Endothelial cell of umbilical vein (primary cell): ENCODE measurements around the gene STAT4.

Source experiments
- EZH2 ChIP-seq: IDR thresholded peaks from 2 replicates; pipeline ENCODE4 v1.6.1; 2012; ENCODE audit warnings: borderline replicate concordance, low read depth, mild to moderate bottlenecking, moderate library complexity, low read length, inconsistent platforms; ENCODE audit not compliant: severe bottlenecking
- FOS ChIP-seq: IDR thresholded peaks from 2 replicates; pipeline ENCODE4 v1.6.1; 2011; ENCODE audit warnings: mild to moderate bottlenecking, low read length, moderate library complexity, borderline replicate concordance; ENCODE audit not compliant: insufficient read depth
- MYC ChIP-seq: IDR thresholded peaks from one replicate; pipeline ENCODE4 v1.6.1; 2011; ENCODE audit warnings: mild to moderate bottlenecking, low read depth, low read length
- POLR2A ChIP-seq: IDR thresholded peaks from 2 replicates; pipeline ENCODE4 v1.6.1; 2012; ENCODE audit warnings: low read depth, mild to moderate bottlenecking, control low read depth, low read length
- POLR2AphosphoS5 ChIP-seq: IDR thresholded peaks from 2 replicates; pipeline ENCODE4 v1.6.1; 2012; ENCODE audit warnings: low read depth, mild to moderate bottlenecking, control low read depth, low read length, moderate library complexity; ENCODE audit not compliant: insufficient read depth
- TF ChIP-seq, protein P1 (sequence below), 2 donors: IDR thresholded peaks; 1 replicate in 1 of 2; 2 replicates in 1 of 2; pipeline ENCODE4 v1.5.1; 2011; ENCODE audit warnings: low read length in 2 of 2, mild to moderate bottlenecking in 2 of 2, moderate library complexity in 2 of 2, control low read depth in 1 of 2, inconsistent platforms in 1 of 2, low read depth in 1 of 2; ENCODE audit not compliant: insufficient read depth in 1 of 2; ENCODE audit errors: extremely low read depth in 1 of 2
- TF ChIP-seq, protein P2 (sequence below): IDR thresholded peaks from 2 replicates; pipeline ENCODE4 v1.6.1; 2011; ENCODE audit not compliant: insufficient read depth, insufficient read length

DNA sequence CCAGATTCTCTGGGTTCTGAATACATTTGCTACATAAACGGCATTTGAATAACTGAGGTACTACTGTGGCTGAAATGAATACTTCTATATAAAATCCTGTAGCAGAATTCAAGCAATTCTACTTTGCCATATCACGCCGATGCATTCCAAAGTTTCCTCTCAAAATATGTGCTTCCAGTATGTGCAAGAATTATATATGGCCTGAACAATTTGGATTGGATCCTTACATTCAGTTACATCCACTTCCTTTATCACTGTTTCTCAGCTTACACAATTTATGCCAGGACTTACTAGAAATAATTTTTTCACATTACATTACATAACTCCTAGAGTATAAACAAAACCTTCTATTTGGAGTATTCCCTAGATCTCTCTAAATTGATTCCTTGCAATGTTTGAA is 46.3 kb upstream of the STAT4 start:
- TF ChIP-seq, protein P1, sequence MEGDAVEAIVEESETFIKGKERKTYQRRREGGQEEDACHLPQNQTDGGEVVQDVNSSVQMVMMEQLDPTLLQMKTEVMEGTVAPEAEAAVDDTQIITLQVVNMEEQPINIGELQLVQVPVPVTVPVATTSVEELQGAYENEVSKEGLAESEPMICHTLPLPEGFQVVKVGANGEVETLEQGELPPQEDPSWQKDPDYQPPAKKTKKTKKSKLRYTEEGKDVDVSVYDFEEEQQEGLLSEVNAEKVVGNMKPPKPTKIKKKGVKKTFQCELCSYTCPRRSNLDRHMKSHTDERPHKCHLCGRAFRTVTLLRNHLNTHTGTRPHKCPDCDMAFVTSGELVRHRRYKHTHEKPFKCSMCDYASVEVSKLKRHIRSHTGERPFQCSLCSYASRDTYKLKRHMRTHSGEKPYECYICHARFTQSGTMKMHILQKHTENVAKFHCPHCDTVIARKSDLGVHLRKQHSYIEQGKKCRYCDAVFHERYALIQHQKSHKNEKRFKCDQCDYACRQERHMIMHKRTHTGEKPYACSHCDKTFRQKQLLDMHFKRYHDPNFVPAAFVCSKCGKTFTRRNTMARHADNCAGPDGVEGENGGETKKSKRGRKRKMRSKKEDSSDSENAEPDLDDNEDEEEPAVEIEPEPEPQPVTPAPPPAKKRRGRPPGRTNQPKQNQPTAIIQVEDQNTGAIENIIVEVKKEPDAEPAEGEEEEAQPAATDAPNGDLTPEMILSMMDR (IDR thresholded peaks at IDR 0.05; ENCODE audit: extremely low read depth in 1 of 2, insufficient read depth in 1 of 2, low read depth in 1 of 2, low read length in 2 of 2): no peak
- TF ChIP-seq POLR2A (no peak), MYC (no peak), EZH2 (no peak), POLR2AphosphoS5 (no peak), FOS (no peak)
- TF ChIP-seq, protein P2, sequence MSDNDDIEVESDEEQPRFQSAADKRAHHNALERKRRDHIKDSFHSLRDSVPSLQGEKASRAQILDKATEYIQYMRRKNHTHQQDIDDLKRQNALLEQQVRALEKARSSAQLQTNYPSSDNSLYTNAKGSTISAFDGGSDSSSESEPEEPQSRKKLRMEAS: no peak
